Activated CD4-positive, alpha-beta T cell treated with anti-CD3 and anti-CD28 coated beads, Interleukin-2, amount 10 ng/mL, durations not matched to agents 24 days and 14 days (primary cell): ENCODE results near the gene IGF2R. TPM values are rescaled to one million over a fixed set of nuclear protein-coding genes. Genes with fewer than 3 reads are reported as not detected.

Experiments used
- DNase-seq: peaks from one replicate; pipeline ENCODE4 v3.0.0; 2022
- H3K27ac Mint-ChIP-seq: one replicate; pipeline ENCODE4 v1.8.0; 2022; ENCODE audit warnings: mild to moderate bottlenecking, mixed read lengths
- H3K27me3 Mint-ChIP-seq: one replicate; pipeline ENCODE4 v1.8.0; 2022; ENCODE audit warnings: mixed read lengths
- H3K36me3 Mint-ChIP-seq: one replicate; pipeline ENCODE4 v1.8.0; 2022; ENCODE audit warnings: low read depth, mild to moderate bottlenecking, mixed read lengths
- H3K4me1 Mint-ChIP-seq: one replicate; pipeline ENCODE4 v1.8.0; 2021; ENCODE audit warnings: mixed read lengths
- H3K4me3 Mint-ChIP-seq: one replicate; pipeline ENCODE4 v1.8.0; 2022; ENCODE audit warnings: mild to moderate bottlenecking, moderate library complexity, mixed read lengths
- H3K9me3 Mint-ChIP-seq: one replicate; pipeline ENCODE4 v1.8.0; 2021; ENCODE audit warnings: mixed read lengths
- intact Hi-C: fragments of 100-400 bp; cut with micrococcal nuclease; formaldehyde crosslinking; loops from one replicate; pipeline ENCODE4 v1.15.1; 2023
- total RNA-seq: library from RNA; stranded (reverse); gene quantifications from 2 replicates; pipeline ENCODE4 v1.2.3, GENCODE V29; 2022

Gene IGF2R
- total RNA-seq, 1 donor from 2014 or later, result 77.9 TPM

DNA sequence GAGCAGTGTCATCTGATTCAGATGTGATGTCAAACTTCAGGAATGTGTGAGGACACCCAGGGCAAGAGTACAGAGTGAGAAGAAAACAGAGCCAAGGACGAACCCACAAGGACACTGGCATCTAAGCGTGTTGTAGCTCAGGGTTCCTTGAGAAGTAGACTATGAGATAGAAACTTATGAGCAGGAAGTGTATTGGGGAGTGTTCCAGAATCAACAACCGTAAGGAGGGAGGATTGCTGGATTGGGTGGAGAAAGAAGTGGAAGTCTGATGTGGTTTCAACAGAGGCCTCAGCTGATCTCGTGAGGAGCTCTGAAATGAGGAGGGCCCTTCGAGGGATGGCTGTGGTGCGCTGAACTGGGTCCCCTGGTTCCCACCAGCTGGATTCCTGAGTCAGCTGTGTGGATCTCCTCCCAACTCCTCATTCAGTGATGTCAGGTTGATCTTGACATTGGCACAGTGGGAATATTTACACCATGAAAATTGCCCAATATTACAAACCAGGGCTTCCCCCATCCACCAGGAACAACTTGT is 25.7 kb upstream of the IGF2R start:
- intact Hi-C loops, result no loop called here
- DNase-seq, result no peak
- H3K4me3 Mint-ChIP-seq, result no peak overlapping the region
- H3K27me3 Mint-ChIP-seq, result peaks cover 15% of the 10 kb centered on the region
- peaks cover 6% of the 10 kb centered on the region for H3K4me1 Mint-ChIP-seq
- no peaks in the 10 kb centered on the region for H3K36me3 Mint-ChIP-seq
- H3K27ac Mint-ChIP-seq, result no peak overlapping the region
- H3K9me3 Mint-ChIP-seq, result peaks cover 14% of the 10 kb centered on the region

DNA sequence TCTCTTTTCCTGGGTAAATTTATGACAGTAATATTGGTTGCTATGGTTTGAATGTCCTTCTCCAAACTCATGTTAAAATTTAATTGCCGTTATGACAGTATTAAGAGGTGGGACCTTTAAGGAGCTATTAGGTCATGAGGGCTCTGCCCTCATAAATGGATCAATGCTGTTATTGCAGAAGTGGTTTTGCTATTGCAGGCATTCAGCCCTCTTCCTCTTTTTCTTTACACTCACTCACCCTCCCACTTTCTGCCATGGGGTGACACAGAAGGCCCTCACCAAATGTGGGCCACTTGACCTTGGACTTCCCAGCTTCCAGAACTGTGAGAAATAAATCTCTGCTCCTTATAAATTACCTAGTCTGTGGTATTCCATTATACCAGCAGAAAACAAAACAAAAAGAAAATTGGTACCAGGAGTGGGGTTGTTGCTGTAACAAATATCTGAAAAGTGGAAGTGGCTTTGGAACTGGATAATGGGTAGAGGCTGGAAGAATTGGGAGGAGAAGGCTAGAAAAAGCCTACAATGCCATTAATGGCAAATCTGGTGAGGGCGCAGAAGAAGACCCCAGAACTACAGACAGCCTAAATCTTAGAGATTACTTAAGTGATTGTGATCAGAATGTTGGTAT is 24.8 kb upstream of the IGF2R start:
- Mint-ChIP-seq H3K27ac (no peak overlapping the region), H3K36me3 (no peaks in the 10 kb centered on the region), H3K4me1 (peaks cover 6% of the 10 kb centered on the region), H3K27me3 (peaks cover 10% of the 10 kb centered on the region), H3K9me3 (peaks cover 11% of the 10 kb centered on the region), H3K4me3 (no peak overlapping the region)
- DNase-seq, result no peak
- intact Hi-C loops, result no loop called here

DNA sequence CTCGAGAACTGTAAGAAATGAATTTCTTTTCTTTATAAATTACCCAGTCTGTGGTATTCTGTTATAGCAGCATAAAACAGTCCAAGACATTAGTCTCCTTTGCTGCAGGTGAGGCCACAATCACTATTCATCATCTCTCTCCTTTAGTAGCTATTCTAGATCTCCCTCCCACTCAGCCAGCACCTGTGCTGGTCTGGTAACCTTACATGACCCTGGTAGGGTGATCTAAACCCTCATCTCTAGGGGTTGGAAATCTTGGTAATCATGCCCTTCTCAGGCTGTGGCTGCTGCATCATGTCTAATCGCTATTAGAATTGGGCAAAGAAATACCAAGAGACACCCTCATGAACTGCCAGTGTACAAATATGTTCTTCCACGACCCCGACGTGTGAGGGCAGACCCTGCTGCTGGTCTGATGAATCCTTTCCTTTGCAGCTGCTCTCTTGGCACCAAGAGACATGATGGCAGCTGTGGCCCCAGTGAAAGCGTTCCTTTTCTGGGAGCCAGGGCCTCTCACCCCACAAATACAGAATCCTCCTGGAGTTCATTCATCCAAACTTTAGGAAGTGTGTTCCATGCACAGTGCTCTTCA is 23.0 kb upstream of the IGF2R start:
- H3K4me3 Mint-ChIP-seq, result no peak overlapping the region
- no peak for DNase-seq
- no peak overlapping the region for H3K27ac Mint-ChIP-seq
- H3K9me3 Mint-ChIP-seq, result peaks cover 11% of the 10 kb centered on the region
- H3K36me3 Mint-ChIP-seq, result no peaks in the 10 kb centered on the region
- H3K27me3 Mint-ChIP-seq, result peaks cover 11% of the 10 kb centered on the region
- intact Hi-C loops, result no loop called here
- peaks cover 6% of the 10 kb centered on the region for H3K4me1 Mint-ChIP-seq

DNA sequence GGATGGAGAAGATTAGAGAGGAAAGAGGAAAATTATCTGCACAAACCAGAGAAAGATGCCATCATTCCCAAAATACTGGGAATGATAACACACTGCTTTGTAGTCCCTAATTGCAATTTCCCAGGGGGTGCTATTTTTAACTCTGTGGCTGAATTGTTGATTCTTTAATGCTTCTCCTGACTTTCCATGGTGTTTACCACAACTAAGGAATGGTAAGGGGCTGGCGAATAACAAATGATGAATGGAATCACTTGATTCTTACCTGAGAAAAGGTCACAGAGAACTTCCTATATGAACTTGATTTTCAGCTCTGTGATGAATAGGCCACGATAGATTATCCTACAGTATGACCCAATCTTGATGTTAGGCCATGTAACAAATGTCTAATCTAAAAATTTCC is 22.0 kb upstream of the IGF2R start:
- Mint-ChIP-seq H3K27ac (no peak overlapping the region), H3K4me1 (peaks cover 2% of the 10 kb centered on the region), H3K4me3 (no peak overlapping the region), H3K27me3 (peaks cover 11% of the 10 kb centered on the region), H3K36me3 (no peaks in the 10 kb centered on the region), H3K9me3 (peaks cover 11% of the 10 kb centered on the region)
- intact Hi-C loops, result no loop called here
- DNase-seq, result no peak

DNA sequence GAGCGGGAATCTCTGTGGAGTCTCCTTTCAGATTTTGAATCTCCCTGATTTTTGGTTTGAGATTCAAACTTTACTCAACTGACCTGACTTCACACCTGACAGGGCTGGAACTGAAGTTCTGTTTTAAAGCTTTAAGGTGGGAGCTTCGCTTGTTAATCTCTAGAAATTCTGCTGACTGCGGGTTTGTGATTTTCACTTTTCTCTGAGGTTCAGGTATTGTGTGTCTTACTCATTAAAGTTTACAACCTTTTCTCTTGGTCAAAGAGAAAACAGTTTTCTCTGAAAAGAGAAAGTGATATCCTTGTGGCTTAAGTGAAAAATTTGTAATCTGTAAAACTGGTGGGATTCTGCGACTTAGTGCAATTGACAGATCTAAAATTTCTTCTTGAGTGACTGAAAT is 20.7 kb upstream of the IGF2R start:
- no peaks in the 10 kb centered on the region for H3K36me3 Mint-ChIP-seq
- no peak for DNase-seq
- H3K9me3 Mint-ChIP-seq, result peaks cover 11% of the 10 kb centered on the region
- intact Hi-C loops, result no loop called here
- H3K27ac Mint-ChIP-seq, result no peak overlapping the region
- H3K4me3 Mint-ChIP-seq, result no peak overlapping the region
- H3K4me1 Mint-ChIP-seq, result peaks cover 2% of the 10 kb centered on the region
- peaks cover 7% of the 10 kb centered on the region for H3K27me3 Mint-ChIP-seq

DNA sequence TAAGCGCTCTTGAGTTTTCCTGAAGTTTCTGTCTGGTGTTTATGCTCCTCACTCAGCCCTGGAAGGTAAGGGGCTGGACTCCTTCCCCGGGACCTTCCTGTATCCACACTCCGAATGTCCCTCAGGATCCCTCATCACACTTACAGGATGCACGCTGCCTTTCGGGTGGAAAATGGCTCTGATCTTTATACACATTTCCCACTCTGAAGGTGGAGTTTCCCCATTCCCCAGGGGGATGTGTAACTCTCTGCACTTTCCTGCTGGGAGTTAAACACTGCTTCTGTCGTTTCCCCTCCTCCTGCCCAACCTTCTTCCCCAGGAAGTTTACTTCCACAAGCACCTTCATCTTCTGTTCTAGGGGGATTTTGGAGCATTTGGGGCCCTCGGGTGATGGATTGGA is 17.1 kb upstream of the IGF2R start:
- Mint-ChIP-seq H3K4me3 (no peak overlapping the region), H3K36me3 (no peaks in the 10 kb centered on the region), H3K27me3 (peaks cover 9% of the 10 kb centered on the region), H3K27ac (no peak overlapping the region), H3K9me3 (no peaks in the 10 kb centered on the region), H3K4me1 (peaks cover 2% of the 10 kb centered on the region)
- intact Hi-C loops, result no loop called here
- DNase-seq, result no peak

DNA sequence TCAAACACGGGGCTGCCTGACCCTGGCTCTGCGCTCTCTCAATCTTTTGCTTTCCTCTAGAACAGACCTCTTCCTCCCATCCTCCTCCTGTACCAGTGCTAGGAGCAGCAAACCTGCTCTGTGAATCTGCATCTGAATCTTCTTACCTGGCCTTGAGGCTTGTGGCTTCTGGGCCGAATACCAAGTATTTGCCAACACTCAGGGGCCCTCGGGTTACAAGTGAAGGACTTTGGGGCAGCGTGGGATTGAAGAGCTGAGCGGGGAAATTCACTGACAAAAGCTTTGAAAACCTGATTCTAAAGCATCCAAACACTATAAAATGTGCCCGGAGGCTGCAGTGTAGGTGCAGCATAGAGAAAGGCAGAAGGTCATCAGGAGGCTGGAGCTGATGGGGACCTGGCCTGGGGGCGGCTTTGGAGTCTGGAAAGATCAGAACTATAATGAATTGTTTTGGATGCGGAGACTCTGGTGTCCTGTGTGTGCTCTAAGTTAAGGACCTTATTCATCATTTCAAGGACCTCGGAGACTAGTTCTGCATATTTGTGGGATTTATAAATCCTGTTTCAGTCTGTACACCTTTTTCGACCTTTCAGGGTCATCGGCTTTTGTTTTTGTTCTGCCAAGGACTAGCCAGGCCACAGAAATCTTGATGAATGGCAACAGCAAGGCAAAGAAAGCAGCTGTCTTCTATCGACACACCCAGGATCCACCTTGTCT is 16.4 kb upstream of the IGF2R start:
- no peak overlapping the region for H3K27ac Mint-ChIP-seq
- H3K27me3 Mint-ChIP-seq, result peaks cover 9% of the 10 kb centered on the region
- no peaks in the 10 kb centered on the region for H3K36me3 Mint-ChIP-seq
- H3K4me3 Mint-ChIP-seq, result no peak overlapping the region
- intact Hi-C loops, result no loop called here
- no peaks in the 10 kb centered on the region for H3K9me3 Mint-ChIP-seq
- H3K4me1 Mint-ChIP-seq, result peaks cover 2% of the 10 kb centered on the region
- DNase-seq, result no peak

DNA sequence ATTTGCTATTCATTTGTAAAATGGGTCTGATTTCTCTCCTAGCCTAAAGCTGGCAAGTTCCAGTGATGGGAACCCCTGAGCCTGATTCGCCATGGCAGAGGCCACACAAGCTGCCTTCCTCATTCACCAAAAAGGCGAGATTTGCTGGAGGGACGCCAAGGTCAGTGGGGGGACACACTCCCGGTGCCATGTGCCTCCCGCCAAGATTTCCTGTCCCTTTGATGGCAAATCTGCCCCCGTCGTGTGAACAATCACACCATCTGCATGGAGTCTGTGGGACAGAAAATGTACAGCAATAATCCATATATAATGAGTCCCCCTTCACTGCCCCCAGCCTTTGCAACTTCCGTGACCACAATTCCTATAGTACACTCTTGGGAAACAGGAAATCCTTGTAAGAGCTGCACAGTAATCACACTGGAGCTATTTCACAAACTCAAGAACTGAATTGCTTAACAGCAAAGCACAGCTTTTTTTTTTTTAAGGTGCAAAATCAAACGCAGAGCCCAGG is 15.7 kb upstream of the IGF2R start:
- Mint-ChIP-seq H3K4me1 (peaks cover 2% of the 10 kb centered on the region), H3K4me3 (no peak overlapping the region), H3K27me3 (peaks cover 8% of the 10 kb centered on the region), H3K36me3 (no peaks in the 10 kb centered on the region), H3K9me3 (no peaks in the 10 kb centered on the region), H3K27ac (no peak overlapping the region)
- no peak for DNase-seq
- intact Hi-C loops, result no loop called here

DNA sequence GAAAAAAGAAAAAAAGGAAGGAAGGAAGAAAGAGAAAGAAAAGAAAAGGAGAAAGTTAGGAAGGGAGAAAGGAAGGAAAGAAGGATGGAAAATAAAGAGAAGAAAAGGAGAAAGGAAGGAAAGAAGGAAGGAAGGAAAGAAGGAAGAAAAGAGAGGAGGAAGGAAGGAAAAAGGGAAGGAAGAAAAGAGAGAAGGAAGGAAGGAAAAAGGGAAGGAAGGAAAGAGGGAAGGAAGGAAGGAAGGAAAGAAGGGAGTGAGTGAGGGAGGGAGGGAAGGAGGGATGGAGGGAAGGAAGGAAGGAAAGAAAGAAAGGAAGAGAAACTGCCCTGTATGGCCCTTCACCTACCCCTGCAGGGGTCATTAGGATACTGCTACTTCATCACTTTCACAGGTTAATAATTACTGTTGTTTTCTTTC is 12.9 kb upstream of the IGF2R start:
- Mint-ChIP-seq H3K4me1 (peaks cover 10% of the 10 kb centered on the region), H3K27me3 (peaks cover 6% of the 10 kb centered on the region), H3K9me3 (no peaks in the 10 kb centered on the region), H3K27ac (no peak overlapping the region), H3K4me3 (no peak overlapping the region), H3K36me3 (no peaks in the 10 kb centered on the region)
- DNase-seq, result no peak
- intact Hi-C loops, result no loop called here

DNA sequence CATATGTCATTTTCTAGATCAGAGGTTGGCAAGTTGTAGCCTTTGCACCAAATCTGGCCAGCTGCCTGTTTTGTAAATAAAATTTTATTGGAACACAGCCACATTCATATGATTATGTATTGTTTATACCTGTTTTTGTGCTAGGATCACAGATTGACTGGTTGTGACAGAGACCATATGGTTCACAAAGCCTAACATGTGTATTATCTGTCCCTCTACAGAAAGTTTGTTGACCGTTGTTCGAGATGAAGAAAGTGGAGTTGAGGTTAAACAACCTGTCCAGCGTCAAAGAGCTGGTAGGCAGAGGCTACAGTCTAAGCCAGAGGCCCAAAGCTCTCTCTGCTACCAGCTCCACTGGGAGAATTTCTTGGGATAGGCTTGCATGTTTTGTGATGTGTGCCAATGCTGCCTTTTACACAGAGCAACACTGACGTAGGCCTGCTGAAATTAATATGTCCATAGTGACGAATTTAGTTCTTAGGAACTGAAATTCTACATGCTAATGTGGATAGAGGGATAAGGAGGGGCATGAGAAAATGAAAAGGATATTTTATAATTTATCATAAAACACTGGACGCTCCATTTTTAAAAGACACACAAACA is 11.7 kb upstream of the IGF2R start:
- Mint-ChIP-seq H3K27me3 (peaks cover 15% of the 10 kb centered on the region), H3K4me1 (peaks cover 9% of the 10 kb centered on the region), H3K36me3 (no peaks in the 10 kb centered on the region), H3K27ac (no peak overlapping the region), H3K9me3 (peaks cover 4% of the 10 kb centered on the region), H3K4me3 (no peak overlapping the region)
- DNase-seq, result no peak
- intact Hi-C loops, result no loop called here

DNA sequence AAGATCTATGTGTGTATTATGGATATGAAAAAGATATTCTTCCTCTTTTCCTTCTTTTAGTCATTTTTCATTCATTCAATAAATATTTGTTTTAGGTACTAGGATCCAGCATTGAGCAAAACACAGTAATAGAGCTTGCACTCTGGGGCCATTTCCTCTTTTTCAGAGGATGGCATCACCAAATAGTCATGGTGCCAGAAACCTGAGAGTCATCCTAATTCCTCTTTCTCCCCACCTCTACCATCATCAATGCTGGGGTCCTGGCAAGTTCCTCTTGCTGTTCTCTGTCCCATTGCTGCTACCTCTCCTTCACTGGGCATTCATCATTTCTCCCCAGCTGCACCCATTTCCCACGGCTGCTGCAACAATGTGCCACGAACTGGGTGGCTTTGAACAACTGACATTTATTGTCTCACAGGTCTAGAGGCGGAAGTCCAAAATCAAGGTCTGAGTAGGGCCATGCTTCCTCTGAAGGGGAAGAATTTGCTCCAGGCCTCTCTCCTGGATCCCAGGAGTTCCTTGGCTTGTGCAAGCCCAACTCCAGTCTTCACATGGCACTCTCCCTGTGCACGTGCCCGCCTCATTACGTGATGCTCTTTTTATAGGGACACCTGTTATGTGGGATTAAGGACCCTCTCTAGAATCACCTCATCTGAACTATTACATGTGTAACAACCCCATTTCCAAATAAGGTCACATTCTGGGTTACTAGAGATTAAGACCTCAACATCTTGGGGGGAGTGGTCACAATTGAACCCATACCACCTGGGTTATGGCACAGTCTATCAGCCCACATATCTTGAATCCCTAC is 9.5 kb upstream of the IGF2R start:
- intact Hi-C loops, result no loop called here

DNA sequence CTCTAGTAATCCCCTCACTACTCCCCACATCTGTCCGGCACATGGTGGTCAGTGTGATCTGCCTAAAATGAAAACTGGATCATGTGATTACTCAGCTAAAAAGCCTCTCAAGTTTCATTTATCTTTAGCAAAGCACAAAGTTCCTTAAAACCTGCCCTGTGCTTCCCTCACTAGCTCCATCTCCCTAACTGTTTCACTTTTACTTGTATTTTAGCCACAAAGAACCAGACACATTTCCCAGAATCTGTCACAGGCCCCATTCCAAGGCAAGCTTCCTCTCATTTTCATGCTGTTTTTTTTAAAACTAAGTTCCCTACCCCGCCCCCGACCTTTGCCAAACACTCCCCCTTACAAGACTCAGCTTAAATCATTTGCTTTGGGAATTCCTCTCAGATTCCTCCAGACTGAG is 8.9 kb upstream of the IGF2R start:
- Mint-ChIP-seq H3K9me3 (peaks cover 4% of the 10 kb centered on the region), H3K27ac (no peak overlapping the region)

More for the DNA sequence above, 9.5 kb upstream of the IGF2R start:
- H3K4me3 Mint-ChIP-seq, result no peak overlapping the region
- DNase-seq, result no peak
- no peak overlapping the region for H3K27ac Mint-ChIP-seq
- H3K9me3 Mint-ChIP-seq, result peaks cover 4% of the 10 kb centered on the region
- peaks cover 24% of the 10 kb centered on the region for H3K27me3 Mint-ChIP-seq
- H3K36me3 Mint-ChIP-seq, result no peaks in the 10 kb centered on the region
- H3K4me1 Mint-ChIP-seq, result peaks cover 7% of the 10 kb centered on the region

DNA sequence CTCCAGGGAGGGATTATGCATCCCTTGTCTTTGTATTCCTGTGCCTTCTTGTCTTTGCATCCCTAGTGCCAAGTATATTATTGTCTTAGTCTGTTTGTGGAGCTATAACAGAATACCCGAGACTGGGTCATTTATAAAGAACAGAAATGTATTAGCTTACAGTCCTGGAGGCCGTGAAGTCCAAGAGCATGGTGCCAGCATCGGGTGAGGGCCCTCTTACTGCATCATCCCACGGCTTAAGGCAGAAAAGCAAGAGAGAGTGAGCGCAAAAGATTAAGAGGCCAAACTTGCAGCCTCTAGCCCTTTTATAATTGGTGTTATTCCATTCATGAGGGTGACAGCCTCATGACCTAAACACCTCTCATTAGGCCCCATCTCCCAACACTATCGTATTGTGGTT is 8.4 kb upstream of the IGF2R start:
- Mint-ChIP-seq H3K27me3 (peaks cover 30% of the 10 kb centered on the region), H3K9me3 (peaks cover 4% of the 10 kb centered on the region), H3K36me3 (no peaks in the 10 kb centered on the region), H3K4me3 (no peak overlapping the region), H3K4me1 (peaks cover 7% of the 10 kb centered on the region), H3K27ac (no peak overlapping the region)
- DNase-seq, result no peak
- intact Hi-C loops, result no loop called here

More for the DNA sequence above, 8.9 kb upstream of the IGF2R start:
- no peak for DNase-seq
- H3K27me3 Mint-ChIP-seq, result peaks cover 30% of the 10 kb centered on the region
- no peak overlapping the region for H3K4me3 Mint-ChIP-seq
- H3K4me1 Mint-ChIP-seq, result peaks cover 7% of the 10 kb centered on the region
- intact Hi-C loops, result no loop called here
- H3K36me3 Mint-ChIP-seq, result no peaks in the 10 kb centered on the region
